ENCODE measurements around the gene OTUD7B.

The OTUD7B gene

GRCh38 chr1:150002217-150002616, 8.3 kb downstream of the OTUD7B start:
- peaks cover 4% of the 10 kb centered on the region for H3K4me1 ChIP-seq (ENCODE audit: insufficient read depth, low read length)
- no peaks in the 10 kb centered on the region for H3K9me3 ChIP-seq (ENCODE audit: insufficient read depth, low read depth, low read length)
- no peak overlapping the region for H3K9ac ChIP-seq (ENCODE audit: low read depth, low read length)
- peaks cover 21% of the 10 kb centered on the region for H3K36me3 ChIP-seq (ENCODE audit: insufficient read depth, low read depth, low read length)
- no peak overlapping the region for H3K27ac ChIP-seq (ENCODE audit: low read length)
- no peak overlapping the region for H3K4me3 ChIP-seq (ENCODE audit: low read length)
- H3K27me3 ChIP-seq (ENCODE audit: insufficient read depth, low read length), result no peaks in the 10 kb centered on the region

DNA sequence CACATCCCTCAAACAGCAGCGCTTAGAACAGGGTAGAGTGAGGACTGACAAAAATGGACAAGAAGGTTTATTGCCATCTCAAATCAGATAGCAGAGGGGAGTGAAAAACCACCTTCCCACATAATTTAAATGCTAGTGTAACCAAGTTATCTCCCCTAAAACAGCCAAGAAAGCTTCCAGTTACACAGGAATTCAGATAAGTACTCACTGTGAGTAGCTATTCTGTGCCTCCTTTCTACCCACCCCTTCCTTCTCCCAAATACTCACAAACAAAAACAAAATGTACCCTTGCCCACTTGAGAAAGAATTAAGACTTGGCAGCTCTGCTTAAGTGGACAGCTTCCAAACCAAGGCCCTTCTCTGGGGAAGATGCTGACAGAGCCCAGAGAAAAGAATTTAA, 9.1 kb downstream of the OTUD7B start:
- H3K27ac ChIP-seq (ENCODE audit: low read length), result no peak overlapping the region
- peaks cover 12% of the 10 kb centered on the region for H3K4me1 ChIP-seq (ENCODE audit: insufficient read depth, low read length)
- no peak overlapping the region for H3K9ac ChIP-seq (ENCODE audit: low read depth, low read length)
- no peak overlapping the region for H3K4me3 ChIP-seq (ENCODE audit: low read length)
- peaks cover 29% of the 10 kb centered on the region for H3K36me3 ChIP-seq (ENCODE audit: insufficient read depth, low read depth, low read length)
- no peaks in the 10 kb centered on the region for H3K9me3 ChIP-seq (ENCODE audit: insufficient read depth, low read depth, low read length)
- H3K27me3 ChIP-seq (ENCODE audit: insufficient read depth, low read length), result no peaks in the 10 kb centered on the region

GRCh38 chr1:149997585-149998262, 12.8 kb downstream of the OTUD7B start:
- H3K27me3 ChIP-seq (ENCODE audit: insufficient read depth, low read length), result no peaks in the 10 kb centered on the region
- H3K9me3 ChIP-seq (ENCODE audit: insufficient read depth, low read depth, low read length), result no peaks in the 10 kb centered on the region
- no peak overlapping the region for H3K4me3 ChIP-seq (ENCODE audit: low read length)
- peaks cover 24% of the 10 kb centered on the region for H3K4me1 ChIP-seq (ENCODE audit: insufficient read depth, low read length)
- no peak overlapping the region for H3K27ac ChIP-seq (ENCODE audit: low read length)
- peaks cover 19% of the 10 kb centered on the region for H3K36me3 ChIP-seq (ENCODE audit: insufficient read depth, low read depth, low read length)
- H3K9ac ChIP-seq (ENCODE audit: low read depth, low read length), result no peak overlapping the region

DNA sequence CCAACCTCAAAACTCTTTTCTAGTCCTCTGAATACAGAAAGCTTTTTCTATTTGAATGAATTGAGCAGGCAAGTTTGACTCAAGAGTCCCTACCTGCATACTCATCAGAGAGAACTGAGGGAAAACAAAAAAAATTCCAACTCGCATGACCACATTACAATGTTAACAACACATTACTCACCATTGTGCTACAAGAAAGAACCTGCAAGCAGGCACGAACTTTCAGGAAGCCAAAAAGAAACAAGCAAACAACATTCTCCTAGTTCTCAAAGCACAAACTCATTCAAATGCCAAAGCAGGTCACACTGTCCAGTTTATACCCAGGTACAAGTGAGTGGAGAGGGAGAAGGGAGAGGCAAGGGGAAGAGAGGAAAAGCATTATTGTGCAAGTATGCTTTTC, 14.6 kb downstream of the OTUD7B start:
- peak overlapping the region; percentile 39 for H3K27ac ChIP-seq (ENCODE audit: low read length)

GRCh38 chr1:149993764-149994163, 16.8 kb downstream of the OTUD7B start:
- no peaks in the 10 kb centered on the region for H3K27me3 ChIP-seq (ENCODE audit: insufficient read depth, low read length)

More for the DNA sequence above, 14.6 kb downstream of the OTUD7B start:
- H3K9me3 ChIP-seq (ENCODE audit: insufficient read depth, low read depth, low read length), result no peaks in the 10 kb centered on the region
- H3K27me3 ChIP-seq (ENCODE audit: insufficient read depth, low read length), result no peaks in the 10 kb centered on the region
- peak overlapping the region; percentile 34 for H3K9ac ChIP-seq (ENCODE audit: low read depth, low read length)
- peaks cover 24% of the 10 kb centered on the region for H3K4me1 ChIP-seq (ENCODE audit: insufficient read depth, low read length)
- peaks cover 19% of the 10 kb centered on the region for H3K36me3 ChIP-seq (ENCODE audit: insufficient read depth, low read depth, low read length)
- no peak overlapping the region for H3K4me3 ChIP-seq (ENCODE audit: low read length)

DNA sequence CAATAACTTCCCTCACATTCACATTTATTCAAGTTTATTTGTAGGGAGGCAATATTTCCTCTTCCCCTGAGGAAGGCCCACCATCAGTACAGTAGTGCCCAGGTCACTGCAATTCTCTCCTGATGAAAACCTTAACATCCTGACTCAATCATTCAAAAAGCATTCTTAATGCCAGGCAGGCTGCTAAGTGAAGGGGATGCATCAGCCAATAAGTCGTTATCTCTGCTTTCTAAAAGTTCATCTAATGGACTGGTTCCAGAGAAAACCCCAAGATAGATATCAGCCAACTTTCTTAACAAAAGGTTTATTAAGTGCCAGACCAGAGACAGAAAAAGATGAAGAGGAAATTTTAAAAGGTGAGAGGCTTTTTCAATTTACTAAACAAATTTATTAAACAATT, 17.3 kb downstream of the OTUD7B start:
- peaks cover 24% of the 10 kb centered on the region for H3K4me1 ChIP-seq (ENCODE audit: insufficient read depth, low read length)
- H3K27ac ChIP-seq (ENCODE audit: low read length), result no peak overlapping the region
- no peaks in the 10 kb centered on the region for H3K27me3 ChIP-seq (ENCODE audit: insufficient read depth, low read length)
- H3K4me3 ChIP-seq (ENCODE audit: low read length), result no peak overlapping the region
- no peak overlapping the region for H3K9ac ChIP-seq (ENCODE audit: low read depth, low read length)
- no peaks in the 10 kb centered on the region for H3K9me3 ChIP-seq (ENCODE audit: insufficient read depth, low read depth, low read length)
- H3K36me3 ChIP-seq (ENCODE audit: insufficient read depth, low read depth, low read length), result peaks cover 12% of the 10 kb centered on the region; the same call in 1 of the 2 replicates

More at GRCh38 chr1:149993764-149994163, 16.8 kb downstream of the OTUD7B start:
- Histone ChIP-seq H3K4me1 (ENCODE audit: insufficient read depth, low read length) (peaks cover 24% of the 10 kb centered on the region), H3K9me3 (ENCODE audit: insufficient read depth, low read depth, low read length) (no peaks in the 10 kb centered on the region), H3K9ac (ENCODE audit: low read depth, low read length) (no peak overlapping the region), H3K27ac (ENCODE audit: low read length) (no peak overlapping the region), H3K4me3 (ENCODE audit: low read length) (no peak overlapping the region), H3K36me3 (ENCODE audit: insufficient read depth, low read depth, low read length) (peaks cover 12% of the 10 kb centered on the region; the same call in 1 of the 2 replicates)

DNA sequence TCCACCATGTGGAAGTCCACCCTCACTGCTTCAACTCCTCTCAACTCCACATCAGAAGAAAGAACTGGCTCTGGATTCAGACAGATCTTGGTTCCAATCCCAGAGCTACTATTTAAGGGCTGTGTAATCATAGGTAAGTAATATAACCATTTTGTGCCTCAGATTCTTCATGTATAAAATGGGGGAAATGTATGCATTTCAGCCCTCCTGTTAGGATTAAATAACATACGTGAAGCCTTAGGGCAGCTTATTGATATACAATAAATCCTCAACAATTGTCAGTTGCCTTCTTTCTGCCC, 23.3 kb downstream of the OTUD7B start:
- no peaks in the 10 kb centered on the region for H3K9me3 ChIP-seq (ENCODE audit: insufficient read depth, low read depth, low read length)
- H3K4me3 ChIP-seq (ENCODE audit: low read length), result no peak overlapping the region
- no peak overlapping the region for H3K27ac ChIP-seq (ENCODE audit: low read length)
- no peaks in the 10 kb centered on the region for H3K36me3 ChIP-seq (ENCODE audit: insufficient read depth, low read depth, low read length)
- no peak overlapping the region for H3K9ac ChIP-seq (ENCODE audit: low read depth, low read length)
- peaks cover 3% of the 10 kb centered on the region; the same call in 1 of the 2 replicates for H3K4me1 ChIP-seq (ENCODE audit: insufficient read depth, low read length)
- no peaks in the 10 kb centered on the region for H3K27me3 ChIP-seq (ENCODE audit: insufficient read depth, low read length)

DNA sequence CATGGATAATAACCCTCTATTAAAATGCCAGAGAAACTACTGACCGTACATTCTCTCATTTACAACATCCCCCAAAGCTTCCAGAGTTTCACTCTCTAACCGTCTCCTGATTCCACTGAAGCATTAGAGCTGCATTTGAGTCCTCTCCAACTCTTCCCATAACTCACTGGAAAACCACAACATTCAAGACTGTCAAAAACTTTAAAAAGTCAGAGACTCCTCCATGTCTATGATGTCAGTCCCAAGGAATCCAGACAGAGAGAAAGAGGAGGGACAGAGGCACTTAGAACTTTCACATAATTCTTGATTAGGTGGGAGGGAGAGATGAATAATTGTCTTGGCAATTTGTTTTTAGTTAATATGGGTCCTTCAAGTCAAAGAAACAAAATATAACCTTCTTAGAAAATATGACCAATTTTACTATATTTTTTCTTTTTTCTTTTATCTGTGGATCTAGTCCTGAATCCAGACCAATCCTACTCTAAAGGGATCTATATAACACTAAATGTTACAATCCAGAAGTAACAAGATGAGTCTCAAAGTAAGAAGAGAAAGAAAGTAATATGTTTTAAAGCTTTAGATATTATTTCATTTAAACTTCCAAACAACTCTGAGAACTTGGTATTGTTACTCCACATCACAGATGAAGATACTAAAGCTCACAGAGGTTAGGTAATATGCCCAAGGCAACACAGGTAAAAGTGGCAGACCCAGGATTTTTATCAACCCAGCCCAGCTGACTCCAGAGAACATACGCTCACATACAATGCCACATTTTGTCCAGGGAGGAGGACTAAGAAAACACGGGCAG, 23.8 kb downstream of the OTUD7B start:
- H3K27me3 ChIP-seq (ENCODE audit: insufficient read depth, low read length), result no peaks in the 10 kb centered on the region

DNA sequence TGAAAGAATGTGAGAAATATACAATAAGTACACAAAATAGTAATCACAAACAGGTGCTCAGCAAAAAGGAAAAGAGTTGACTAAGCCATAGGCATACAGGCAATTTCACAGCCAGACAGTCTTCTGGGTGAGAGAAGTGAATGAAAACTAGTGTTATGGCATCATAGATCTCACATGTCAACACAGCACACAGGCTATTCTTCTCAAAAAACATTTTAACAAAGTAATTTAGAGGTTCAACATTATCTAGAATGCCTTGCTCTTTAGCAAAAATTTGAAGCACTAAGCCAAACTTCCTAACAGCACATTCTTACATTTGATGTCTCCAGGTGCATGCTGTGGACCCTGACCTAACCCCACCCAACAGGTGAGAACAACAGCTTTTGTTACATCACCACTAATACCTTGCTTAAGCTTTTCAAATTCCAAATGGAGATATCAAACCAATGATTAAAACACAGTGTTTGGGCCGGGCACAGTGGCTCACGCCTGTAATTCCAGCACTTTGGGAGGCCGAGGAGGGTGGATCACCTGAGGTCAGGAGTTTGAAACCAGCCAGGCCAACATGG, 30.5 kb downstream of the OTUD7B start:
- H3K4me1 ChIP-seq (ENCODE audit: insufficient read depth, low read length), result no peaks in the 10 kb centered on the region
- H3K9ac ChIP-seq (ENCODE audit: low read depth, low read length), result no peak overlapping the region
- H3K9me3 ChIP-seq (ENCODE audit: insufficient read depth, low read depth, low read length), result no peaks in the 10 kb centered on the region
- H3K4me3 ChIP-seq (ENCODE audit: low read length), result no peak overlapping the region
- H3K27ac ChIP-seq (ENCODE audit: low read length), result no peak overlapping the region
- no peaks in the 10 kb centered on the region for H3K27me3 ChIP-seq (ENCODE audit: insufficient read depth, low read length)
- peaks cover 16% of the 10 kb centered on the region for H3K36me3 ChIP-seq (ENCODE audit: insufficient read depth, low read depth, low read length)

More for the DNA sequence above, 23.8 kb downstream of the OTUD7B start:
- Histone ChIP-seq H3K9me3 (ENCODE audit: insufficient read depth, low read depth, low read length) (no peaks in the 10 kb centered on the region), H3K9ac (ENCODE audit: low read depth, low read length) (no peak overlapping the region), H3K36me3 (ENCODE audit: insufficient read depth, low read depth, low read length) (no peaks in the 10 kb centered on the region), H3K27ac (ENCODE audit: low read length) (no peak overlapping the region), H3K4me1 (ENCODE audit: insufficient read depth, low read length) (peaks cover 3% of the 10 kb centered on the region; the same call in 1 of the 2 replicates), H3K4me3 (ENCODE audit: low read length) (no peak overlapping the region)

- peaks cover 20% of the 10 kb centered on the region for H3K36me3 ChIP-seq (ENCODE audit: insufficient read depth, low read depth, low read length)
- H3K27ac ChIP-seq (ENCODE audit: low read length), result no peak overlapping the region
- no peak overlapping the region for H3K9ac ChIP-seq (ENCODE audit: low read depth, low read length)
- H3K9me3 ChIP-seq (ENCODE audit: insufficient read depth, low read depth, low read length), result no peaks in the 10 kb centered on the region
- H3K27me3 ChIP-seq (ENCODE audit: insufficient read depth, low read length), result no peaks in the 10 kb centered on the region
- no peaks in the 10 kb centered on the region for H3K4me1 ChIP-seq (ENCODE audit: insufficient read depth, low read length)
- H3K4me3 ChIP-seq (ENCODE audit: low read length), result no peak overlapping the region
These were observed 31.1 kb downstream of the OTUD7B start for GRCh38 chr1:149979245-149979971.

- Histone ChIP-seq H3K36me3 (ENCODE audit: insufficient read depth, low read depth, low read length) (peaks cover 25% of the 10 kb centered on the region), H3K4me1 (ENCODE audit: insufficient read depth, low read length) (no peaks in the 10 kb centered on the region), H3K27ac (ENCODE audit: low read length) (no peak overlapping the region), H3K27me3 (ENCODE audit: insufficient read depth, low read length) (no peaks in the 10 kb centered on the region), H3K9ac (ENCODE audit: low read depth, low read length) (no peak overlapping the region), H3K4me3 (ENCODE audit: low read length) (no peak overlapping the region), H3K9me3 (ENCODE audit: insufficient read depth, low read depth, low read length) (no peaks in the 10 kb centered on the region)
These were observed 31.9 kb downstream of the OTUD7B start for GRCh38 chr1:149978547-149979023.
